NCI-H446 (cell line): ENCODE results near the gene DLST.

Experiments
- DNase-seq, 2 experiments: peaks; one replicate each; lab custom pipeline; 2025; lab: John Stamatoyannopoulos, UW

Gene DLST

GRCh38 chr14:74881431-74882102, at the start of gene DLST:
TSS of gene DLST (plus strand) at chr14:74881916. CDS start at chr14:74881954, 38 bp downstream.
- peak; percentile 70 to 87 for DNase-seq

DNA sequence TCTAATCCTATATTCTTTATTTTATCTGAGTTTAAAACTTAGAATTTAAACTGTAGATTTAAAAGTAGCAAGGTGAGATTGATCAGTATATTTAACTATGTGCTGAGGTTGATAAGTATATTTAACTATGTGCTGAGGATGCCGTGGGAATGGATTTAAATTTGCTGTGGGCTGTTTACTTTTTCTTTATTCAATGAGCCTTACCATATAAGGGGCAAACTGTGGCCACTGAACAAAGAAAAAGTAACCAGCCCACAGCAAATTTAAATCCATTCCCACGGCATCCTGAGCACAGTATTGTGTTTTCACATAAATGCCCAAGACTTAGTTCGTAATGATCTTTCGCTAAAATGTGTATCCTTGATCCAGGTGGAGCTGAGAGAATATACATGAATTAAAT, 48.9 kb upstream of the DLST start:
- DNase-seq, result no peak

DNA sequence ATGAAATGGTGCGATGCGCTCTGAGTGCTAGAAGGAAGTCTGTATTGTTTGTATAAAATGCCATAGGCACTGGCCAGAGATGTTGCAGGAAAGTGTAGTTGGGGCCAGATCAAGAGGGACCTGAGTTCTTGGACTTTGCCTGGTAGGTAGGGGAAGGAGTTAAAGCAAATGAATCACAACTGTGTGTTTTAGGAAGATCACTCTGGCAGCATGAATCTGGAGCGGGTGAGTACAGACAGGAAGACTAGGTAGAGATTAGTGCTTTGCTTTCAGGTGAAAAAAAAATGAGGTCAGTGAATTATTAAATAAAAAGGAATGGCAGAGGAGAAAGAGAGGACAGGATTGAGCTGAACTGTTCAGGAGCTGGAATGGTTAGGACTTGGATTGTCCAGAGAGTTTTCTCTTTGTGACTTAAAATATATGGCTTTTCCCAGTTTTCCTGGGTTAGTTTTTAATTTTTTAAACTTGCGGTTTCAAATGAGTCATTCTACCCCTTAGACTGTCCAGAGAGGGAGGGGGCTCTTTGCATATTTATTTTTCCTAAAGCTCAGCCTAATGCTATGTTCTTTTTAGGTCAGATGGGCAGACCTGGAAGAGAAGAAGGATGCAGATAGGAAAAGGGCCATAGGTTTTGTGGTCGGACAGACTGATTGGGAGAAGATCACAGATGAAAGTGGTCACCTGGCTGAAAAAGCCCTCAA, 46.9 kb upstream of the DLST start:
- DNase-seq, result no peak

DNA sequence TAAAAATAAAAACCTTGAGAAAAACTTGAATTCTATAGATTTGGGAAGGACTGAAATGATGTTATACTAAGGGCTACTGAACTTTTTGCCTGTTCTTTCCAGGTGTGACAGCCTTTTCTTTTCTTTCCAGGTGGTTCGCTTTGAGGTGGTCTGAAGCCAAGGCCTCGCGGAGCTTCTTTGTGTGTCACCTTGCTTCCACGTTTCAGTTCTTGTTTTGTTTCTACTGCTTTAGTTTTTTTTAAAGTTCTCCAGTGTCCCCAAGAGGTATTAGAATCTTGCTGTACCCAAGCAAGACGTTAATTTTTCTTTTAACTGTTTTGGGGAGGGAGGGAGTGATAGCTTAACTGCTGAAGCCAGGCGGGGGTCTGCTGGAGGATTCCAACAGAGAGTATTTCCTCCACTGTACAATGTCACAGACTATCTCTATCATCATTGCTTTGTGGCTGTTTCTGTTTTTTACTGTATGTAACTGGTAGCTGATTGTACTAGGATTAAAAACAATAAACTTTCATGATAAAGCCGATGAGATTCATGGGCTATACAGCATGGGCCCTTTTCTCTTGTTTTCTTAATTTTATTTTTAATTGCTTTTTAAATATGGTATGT, 46.0 kb upstream of the DLST start:
- no peak for DNase-seq

- no peak for DNase-seq
Measured at GRCh38 chr14:74836251-74836960, 45.3 kb upstream of the DLST start.

- DNase-seq, result no peak
Measured at GRCh38 chr14:74838166-74838565, 43.5 kb upstream of the DLST start.

GRCh38 chr14:74840603-74841030, 41.1 kb upstream of the DLST start:
- no peak for DNase-seq

- DNase-seq, result no peak
Measured at GRCh38 chr14:74841230-74842207, 40.2 kb upstream of the DLST start.

DNA sequence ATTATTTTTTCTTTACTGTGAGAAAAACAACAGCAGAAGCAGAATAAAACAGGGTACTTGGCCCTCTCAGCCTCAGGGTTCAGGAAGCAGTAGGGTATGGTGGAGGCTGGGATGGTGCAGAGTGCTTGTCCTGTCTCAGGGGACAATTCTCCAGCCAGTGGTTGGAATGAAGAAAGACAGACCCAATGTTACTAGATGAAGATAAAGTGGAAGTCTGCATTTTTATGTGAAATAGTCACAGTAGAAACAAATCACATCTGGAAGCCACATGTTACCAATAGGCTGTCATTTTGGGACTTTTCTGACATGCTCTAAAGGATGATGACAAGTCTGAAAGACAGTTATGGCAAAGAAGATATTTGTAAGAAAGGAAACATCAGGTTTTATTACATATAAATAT, 38.1 kb upstream of the DLST start:
- DNase-seq, result no peak

DNA sequence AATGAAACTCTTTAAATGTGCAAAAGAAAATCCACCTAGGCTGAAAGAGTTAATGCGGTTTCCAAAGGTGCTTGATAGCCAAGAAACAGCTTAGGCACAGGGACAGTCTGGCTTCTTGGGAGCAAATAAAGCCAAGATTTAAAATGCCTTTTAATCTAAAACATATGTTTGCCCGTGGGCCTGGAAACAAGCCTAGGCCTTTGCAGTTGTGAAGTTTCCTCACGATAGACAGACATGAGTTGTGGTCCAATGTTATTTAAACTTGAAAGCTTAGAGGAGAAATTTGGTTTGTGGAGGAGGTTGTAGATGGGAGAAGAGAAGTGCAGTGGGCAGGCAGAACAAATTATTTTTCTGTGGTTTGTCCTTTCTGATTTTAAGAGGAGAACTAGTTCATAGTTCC, 35.5 kb upstream of the DLST start:
- no peak for DNase-seq

DNA sequence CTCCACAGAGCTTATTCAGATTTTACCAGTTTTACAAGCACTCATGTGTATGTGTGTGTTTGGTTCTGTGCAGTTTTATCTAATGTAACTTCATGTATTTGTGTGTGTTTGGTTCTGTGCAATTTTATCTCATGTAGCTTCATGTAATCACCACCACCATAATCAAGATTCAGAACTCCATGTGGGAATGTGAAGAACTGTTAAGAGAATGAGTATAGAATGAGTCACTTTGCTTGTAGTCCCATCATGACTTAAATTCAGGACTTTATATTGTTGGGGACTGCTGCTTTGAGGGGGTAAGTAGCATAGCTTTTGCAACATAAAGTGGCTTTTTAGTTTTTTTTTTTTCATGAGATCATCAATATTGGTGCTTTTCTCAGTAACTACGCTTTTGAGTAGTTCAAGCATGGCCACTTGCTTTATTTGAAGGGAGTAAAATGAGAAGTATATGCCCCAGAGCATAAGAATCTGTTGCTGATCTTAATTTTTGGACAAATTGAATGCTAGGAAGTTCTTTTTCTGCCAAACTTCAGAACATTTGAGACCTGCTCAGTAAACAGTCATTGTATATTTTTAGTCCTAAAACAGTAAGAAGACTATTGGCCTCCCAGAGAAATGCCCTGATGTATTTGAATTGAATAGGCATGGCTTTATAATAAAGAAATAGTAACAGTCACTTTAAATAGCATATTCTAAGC, 34.6 kb upstream of the DLST start:
- no peak for DNase-seq

- DNase-seq, result no peak
Measured at GRCh38 chr14:74848768-74849167, 32.9 kb upstream of the DLST start.

- DNase-seq, result no peak
Measured at GRCh38 chr14:74852922-74853530, 28.7 kb upstream of the DLST start.

GRCh38 chr14:74853581-74853980, 28.1 kb upstream of the DLST start:
- no peak for DNase-seq

DNA sequence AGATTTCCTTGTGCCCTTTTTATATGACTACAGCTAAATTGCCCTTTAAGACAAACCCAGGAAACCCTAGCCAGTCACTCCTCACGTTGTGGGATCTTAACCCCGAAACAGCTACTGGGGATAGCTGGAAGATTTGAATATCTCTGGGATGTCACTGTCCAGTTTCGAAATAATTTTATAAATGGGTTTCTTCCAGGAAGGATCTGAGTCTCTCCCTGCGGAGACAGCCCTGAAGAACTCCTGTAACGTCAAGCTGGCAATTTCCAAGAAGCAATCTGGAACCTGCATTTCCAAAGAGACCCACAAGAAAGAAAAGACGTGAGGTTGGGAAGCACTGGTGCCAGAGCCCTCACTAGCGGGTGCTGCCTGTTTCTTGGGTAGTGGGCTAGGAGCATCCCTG, 26.7 kb upstream of the DLST start:
- DNase-seq, result no peak

DNA sequence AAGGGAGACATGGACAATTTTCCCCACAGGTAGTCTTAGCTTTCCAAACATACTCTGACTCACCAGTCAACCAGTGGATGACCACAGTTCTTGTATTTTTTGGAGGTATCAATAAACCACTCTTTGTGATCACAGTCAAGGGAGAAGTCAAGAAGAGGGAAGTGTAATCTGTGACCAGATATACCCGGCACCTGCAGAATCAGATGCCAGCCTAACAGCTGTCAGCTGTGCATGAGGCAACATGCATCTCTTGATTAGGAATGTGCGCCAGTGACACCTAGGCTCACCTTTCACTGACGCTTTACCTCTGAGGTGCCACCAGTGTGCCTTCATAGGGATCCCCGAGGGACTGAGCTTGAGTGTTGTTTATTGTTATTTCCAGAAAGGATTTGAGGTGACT, 25.8 kb upstream of the DLST start:
- no peak for DNase-seq

DNA sequence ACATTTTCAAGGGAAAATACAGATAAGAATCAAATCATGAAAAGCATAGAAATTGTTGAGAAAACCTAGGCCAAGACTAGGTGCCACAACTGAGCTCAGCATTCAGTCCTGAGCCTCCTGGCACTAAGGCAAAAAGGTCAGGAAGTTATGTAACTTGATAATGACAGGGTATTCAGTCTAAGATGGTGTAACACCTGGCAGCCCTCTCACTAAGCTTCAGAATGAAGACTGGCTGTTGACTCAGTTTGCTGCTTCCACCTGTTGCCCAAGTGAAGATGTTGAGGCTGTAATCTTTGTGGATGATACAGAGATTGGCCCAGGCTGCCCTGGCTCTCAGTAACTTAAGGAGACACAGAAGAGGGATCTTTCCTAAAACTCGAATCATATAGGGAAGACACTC, 25.4 kb upstream of the DLST start:
- no peak for DNase-seq

- no peak for DNase-seq
Measured at GRCh38 chr14:74858022-74858421, 23.7 kb upstream of the DLST start.

- DNase-seq, result no peak
Measured at GRCh38 chr14:74859757-74860552, 21.8 kb upstream of the DLST start.
